Stomach (tissue), 9 donors: ENCODE data around the gene NFIL3. TPM values are rescaled to one million over a fixed set of nuclear protein-coding genes. Genes with fewer than 3 reads are reported as not detected.

ENCODE experiments used
- DNase-seq, 2 donors: peaks; one replicate each; pipeline versions ENCODE4 v3.0.0 to v3.0.0-alpha.2; 2013 to 2019
- H3K27ac ChIP-seq, 5 donors: fragments of 200-600 bp in 4 of 5; sonication (generic) in 4 of 5; one replicate each; pipeline ENCODE4 v1.5.1; 2013 to 2019; ENCODE audit warnings: mild to moderate bottlenecking in 1 of 5, moderate library complexity in 1 of 5
- H3K27me3 ChIP-seq, 3 donors: fragments of 200-600 bp; sonication (generic); one replicate each; pipeline ENCODE4 v1.5.1; 2017 to 2019; ENCODE audit warnings: mixed run types in 1 of 3
- H3K36me3 ChIP-seq, 4 donors: fragments of 200-600 bp; sonication (generic); 1 replicate in 3 of 4; 2 replicates in 1 of 4; pipeline ENCODE4 v1.5.1; 2016 to 2019
- H3K4me1 ChIP-seq, 4 donors: fragments of 200-600 bp; sonication (generic); one replicate each; pipeline ENCODE4 v1.5.1; 2016 to 2019
- H3K4me3 ChIP-seq, 4 donors: fragments of 200-600 bp; sonication (generic) in 3 of 4; one replicate each; pipeline ENCODE4 v1.5.1; 2016 to 2019; ENCODE audit warnings: mild to moderate bottlenecking in 1 of 4
- H3K9me3 ChIP-seq, 4 donors: fragments of 200-600 bp; sonication (generic); one replicate each; pipeline ENCODE4 v1.5.1; 2016 to 2019
- EP300 ChIP-seq: sonication (generic); formaldehyde crosslinking; IDR thresholded peaks from one replicate; pipeline ENCODE4 v1.6.1; 2017; ENCODE audit warnings: antibody characterized with exemption
- POLR2A ChIP-seq, 4 donors: fragments of 450-650 bp; IDR thresholded peaks; one replicate each; pipeline ENCODE4 v1.6.1; 2016; ENCODE audit warnings: antibody characterized with exemption in 4 of 4, control low read depth in 2 of 4, mild to moderate bottlenecking in 1 of 4, moderate library complexity in 1 of 4
- POLR2AphosphoS5 ChIP-seq, 3 donors: sonication (generic); formaldehyde crosslinking; IDR thresholded peaks; one replicate each; pipeline ENCODE4 v1.6.1; 2016; ENCODE audit warnings: antibody characterized with exemption in 3 of 3
- WGBS, 5 donors: extraction: QIAGEN DNeasy Blood & Tissue Kit in 3 of 5; methylation state at CpG; one replicate each; pipeline versions ENCODE4 v1.1.5 to v1.1.7; 2013 to 2018; 5-methylcytosine and 5-hydroxymethylcytosine counted together
- intact Hi-C: fragments of 100-400 bp; cut with DNase I; formaldehyde crosslinking; loops from one replicate; pipeline ENCODE4 v1.15.1; 2023; ENCODE audit warnings: low total_unique reads
- polyA plus RNA-seq, 3 donors: library from polyadenylated mRNA; stranded (reverse); fragments of 200-250 nt; gene quantifications; one replicate each; pipeline ENCODE4 v1.2.3, GENCODE V29; 2013
- total RNA-seq, 5 donors: library from RNA; depleted of rRNA; stranded (reverse); fragments of >200 nt; gene quantifications; one replicate each; pipeline versions ENCODE4 v1.1.0 to v1.2.3, GENCODE V29; 2014 to 2016
- TF ChIP-seq, protein P1 (sequence below), 7 experiments: fragments of 450-650 bp in 4 of 7; fragments of 200-600 bp in 3 of 7; sonication (generic) in 3 of 7; IDR thresholded peaks; one replicate each; pipeline ENCODE4 v1.5.1; 2016 to 2019; ENCODE audit warnings: antibody characterized with exemption in 7 of 7, control low read depth in 2 of 7, mild to moderate bottlenecking in 1 of 7
- donor health status: healthy with polysubstance abuse.
- donor health status: Bipolar disorder and iron deficiency.
- donor health status: healthy.

Gene NFIL3
- total and polyA plus RNA-seq, 8 donors: 8.0 to 39.7 (median 21.2) TPM; not detected in 1

DNA sequence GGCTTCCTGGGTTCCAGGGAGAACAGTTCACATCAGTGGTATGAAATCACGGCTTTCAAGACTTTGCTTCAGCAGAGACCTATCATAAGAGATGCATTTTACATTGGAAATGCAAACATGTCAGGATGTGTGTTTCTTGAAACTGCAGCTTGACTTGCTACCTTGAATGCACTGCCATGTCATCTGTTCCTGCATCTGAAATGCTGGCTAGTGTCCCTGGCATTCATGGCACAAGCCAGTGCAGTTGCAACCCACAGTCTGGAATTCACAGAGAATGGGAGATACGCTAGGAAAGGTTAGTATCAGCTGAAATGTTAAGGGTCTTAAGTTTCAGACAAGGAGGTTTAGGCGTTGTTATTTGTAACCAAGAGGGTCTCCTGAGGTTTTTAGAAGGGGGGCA, 24.7 kb downstream of the NFIL3 start:
- intact Hi-C loops: no loop called here
- Histone ChIP-seq H3K4me3 (no peak overlapping the region), H3K27me3 (no peaks in the 10 kb centered on the region), H3K36me3 (no peaks in the 10 kb centered on the region), H3K9me3 (no peaks in the 10 kb centered on the region), H3K27ac (no peak overlapping the region), H3K4me1 (no peaks in the 10 kb centered on the region)
- DNase-seq: no peak
- WGBS, 5 donors: 81 to 96% (median 86%) methylated on average over 3 of the region's 3 CpGs
- TF ChIP-seq, protein P1, sequence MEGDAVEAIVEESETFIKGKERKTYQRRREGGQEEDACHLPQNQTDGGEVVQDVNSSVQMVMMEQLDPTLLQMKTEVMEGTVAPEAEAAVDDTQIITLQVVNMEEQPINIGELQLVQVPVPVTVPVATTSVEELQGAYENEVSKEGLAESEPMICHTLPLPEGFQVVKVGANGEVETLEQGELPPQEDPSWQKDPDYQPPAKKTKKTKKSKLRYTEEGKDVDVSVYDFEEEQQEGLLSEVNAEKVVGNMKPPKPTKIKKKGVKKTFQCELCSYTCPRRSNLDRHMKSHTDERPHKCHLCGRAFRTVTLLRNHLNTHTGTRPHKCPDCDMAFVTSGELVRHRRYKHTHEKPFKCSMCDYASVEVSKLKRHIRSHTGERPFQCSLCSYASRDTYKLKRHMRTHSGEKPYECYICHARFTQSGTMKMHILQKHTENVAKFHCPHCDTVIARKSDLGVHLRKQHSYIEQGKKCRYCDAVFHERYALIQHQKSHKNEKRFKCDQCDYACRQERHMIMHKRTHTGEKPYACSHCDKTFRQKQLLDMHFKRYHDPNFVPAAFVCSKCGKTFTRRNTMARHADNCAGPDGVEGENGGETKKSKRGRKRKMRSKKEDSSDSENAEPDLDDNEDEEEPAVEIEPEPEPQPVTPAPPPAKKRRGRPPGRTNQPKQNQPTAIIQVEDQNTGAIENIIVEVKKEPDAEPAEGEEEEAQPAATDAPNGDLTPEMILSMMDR (IDR thresholded peaks at IDR 0.05): no peak
- TF ChIP-seq POLR2A (IDR thresholded peaks at IDR 0.05) (no peak), EP300 (no peak), POLR2AphosphoS5 (IDR thresholded peaks at IDR 0.05) (no peak)

DNA sequence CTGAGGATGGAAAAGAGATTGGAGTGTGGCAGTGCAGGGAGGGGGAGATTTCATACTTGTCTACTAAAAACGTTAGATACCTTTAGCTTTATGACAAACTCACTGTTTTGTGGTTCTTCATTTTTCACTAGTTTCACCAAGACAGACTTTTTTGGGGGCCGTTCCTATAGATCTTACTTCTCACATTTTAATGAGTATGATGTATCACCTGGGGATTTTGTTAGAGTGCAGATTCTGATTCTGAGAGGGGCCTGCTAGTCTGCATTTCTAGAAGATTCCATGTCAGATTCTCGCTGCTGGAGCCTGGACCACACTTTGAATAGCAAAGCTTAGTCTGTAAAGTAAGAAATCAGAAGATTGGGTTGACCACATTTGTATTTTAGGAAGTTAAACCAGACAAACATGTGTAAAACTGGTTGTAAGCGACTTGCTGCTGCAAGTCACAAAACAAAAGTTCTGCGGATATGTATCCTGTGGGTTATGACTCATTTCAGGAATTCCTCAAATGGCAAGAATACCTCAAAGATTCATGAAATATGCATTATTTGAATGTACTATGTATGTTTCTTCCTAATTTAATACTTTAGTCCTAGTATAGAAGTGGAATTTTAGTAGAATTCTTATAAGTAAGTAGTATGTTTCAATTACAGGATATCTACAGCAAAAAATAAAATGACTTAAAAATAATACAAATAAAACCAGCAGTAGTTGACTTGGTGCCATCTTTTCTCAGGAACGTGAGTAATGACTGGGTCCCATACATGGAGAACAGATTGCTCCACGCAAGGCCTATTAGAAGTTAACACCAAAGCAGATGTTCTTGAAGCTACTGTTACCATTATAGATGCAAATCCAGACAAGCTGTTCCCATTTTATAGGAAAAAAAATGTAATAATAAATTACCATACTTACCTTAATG, 27.8 kb downstream of the NFIL3 start:
- H3K27me3 ChIP-seq: no peaks in the 10 kb centered on the region
- 70 to 79% (median 76%) methylated on average over 7 of the region's 7 CpGs for WGBS, 5 donors
- H3K36me3 ChIP-seq: no peaks in the 10 kb centered on the region
- peaks cover 0 to 6% (median 0%) of the 10 kb centered on the region in 4 donors for H3K4me1 ChIP-seq
- H3K4me3 ChIP-seq: no peak overlapping the region
- H3K9me3 ChIP-seq: no peaks in the 10 kb centered on the region
- intact Hi-C loops: no loop called here
- no peak for DNase-seq
- no peak for TF ChIP-seq POLR2A (IDR thresholded peaks at IDR 0.05)
- TF ChIP-seq EP300: no peak
- TF ChIP-seq, protein P1 (IDR thresholded peaks at IDR 0.05): no peak
- TF ChIP-seq POLR2AphosphoS5 (IDR thresholded peaks at IDR 0.05): no peak
- no peak overlapping the region for H3K27ac ChIP-seq

DNA sequence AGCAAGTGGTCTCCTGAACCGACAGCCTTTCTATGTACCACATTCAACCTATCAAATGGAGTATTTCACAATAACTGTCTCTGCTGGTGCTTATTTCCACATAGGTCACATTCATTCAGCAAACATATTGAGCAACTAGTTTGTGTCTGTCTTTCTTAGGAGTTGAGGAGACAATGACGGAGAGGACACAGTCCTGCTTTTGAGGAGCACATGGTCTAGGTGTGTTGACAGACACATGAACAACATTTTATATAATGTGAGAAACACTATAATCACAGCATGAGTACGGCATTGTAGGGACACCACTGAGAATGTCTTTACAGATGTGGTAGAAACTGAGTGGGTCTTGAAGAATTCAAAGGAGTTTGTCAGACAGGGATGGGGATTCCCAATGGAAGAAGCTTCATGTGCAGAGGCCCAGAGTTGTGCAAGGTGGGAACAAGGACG, 28.5 kb downstream of the NFIL3 start:
- TF ChIP-seq EP300: no peak
- peak in 1 of 3 donors; percentile 57 for TF ChIP-seq POLR2AphosphoS5 (IDR thresholded peaks at IDR 0.05)
- no peaks in the 10 kb centered on the region for H3K9me3 ChIP-seq
- intact Hi-C loops: no loop called here
- no peak overlapping the region for H3K27ac ChIP-seq
- peaks cover 0 to 6% (median 0%) of the 10 kb centered on the region in 4 donors for H3K4me1 ChIP-seq
- DNase-seq: no peak
- no peaks in the 10 kb centered on the region for H3K27me3 ChIP-seq
- 76 to 86% (median 83%) methylated on average over 4 of the region's 4 CpGs for WGBS, 5 donors
- no peak overlapping the region for H3K4me3 ChIP-seq
- no peaks in the 10 kb centered on the region for H3K36me3 ChIP-seq

DNA sequence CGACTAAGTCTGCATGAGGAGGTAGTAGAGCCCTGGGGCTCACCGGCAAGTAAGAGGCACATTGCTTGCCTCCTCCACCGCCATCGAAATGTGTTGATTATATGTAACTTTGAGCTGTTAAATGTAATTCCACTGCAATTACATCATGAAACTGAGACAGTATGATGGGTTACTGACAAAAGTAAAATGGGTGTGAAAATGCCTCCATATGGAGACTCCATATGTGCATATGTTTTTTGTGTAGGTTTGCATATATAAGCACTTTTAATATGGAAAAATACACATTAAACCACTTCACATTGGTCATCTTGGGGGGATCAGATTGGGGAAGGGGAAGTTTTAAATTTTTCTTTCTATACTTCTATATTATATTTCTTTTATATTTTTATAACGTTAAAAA, 29.8 kb downstream of the NFIL3 start:
- H3K4me1 ChIP-seq: peaks cover 0 to 6% (median 0%) of the 10 kb centered on the region in 4 donors
- no peak overlapping the region for H3K27ac ChIP-seq
- no peaks in the 10 kb centered on the region for H3K27me3 ChIP-seq
- TF ChIP-seq POLR2A (IDR thresholded peaks at IDR 0.05): no peak
- TF ChIP-seq EP300: no peak
- TF ChIP-seq, protein P1 (IDR thresholded peaks at IDR 0.05): no peak
- TF ChIP-seq POLR2AphosphoS5 (IDR thresholded peaks at IDR 0.05): no peak
- WGBS, 5 donors: 97 to 100% (median 98%) methylated on average over 5 of the region's 5 CpGs
- intact Hi-C loops: no loop called here
- no peak overlapping the region for H3K4me3 ChIP-seq
- H3K9me3 ChIP-seq: no peaks in the 10 kb centered on the region
- no peak for DNase-seq
- H3K36me3 ChIP-seq: no peaks in the 10 kb centered on the region

DNA sequence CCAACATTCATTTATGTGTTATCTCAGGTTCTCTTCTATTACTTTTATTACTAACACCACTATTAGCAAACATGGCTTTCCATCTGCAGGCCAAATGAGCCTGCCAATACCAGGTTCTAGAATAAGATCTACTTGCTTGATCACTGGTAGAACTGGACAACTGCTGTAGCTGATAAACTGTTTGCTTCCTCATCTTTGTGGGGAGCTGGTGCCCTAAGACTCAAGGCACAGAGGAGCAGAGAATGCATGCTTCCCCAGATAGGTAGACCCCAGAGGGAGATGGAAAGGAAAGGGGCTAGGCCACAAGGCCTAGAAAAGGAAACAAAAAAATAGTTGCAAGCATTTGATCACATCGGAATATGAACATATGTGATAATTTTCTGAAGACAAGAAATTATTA, 31.2 kb downstream of the NFIL3 start:
- WGBS, 5 donors: 73 to 98% (median 94%) methylated on average over 1 of the region's 1 CpG
- Histone ChIP-seq H3K4me1 (peaks cover 0 to 6% (median 0%) of the 10 kb centered on the region in 4 donors), H3K36me3 (no peaks in the 10 kb centered on the region), H3K4me3 (no peak overlapping the region), H3K9me3 (no peaks in the 10 kb centered on the region), H3K27me3 (no peaks in the 10 kb centered on the region), H3K27ac (no peak overlapping the region)
- no peak for TF ChIP-seq POLR2AphosphoS5 (IDR thresholded peaks at IDR 0.05)
- TF ChIP-seq POLR2A (IDR thresholded peaks at IDR 0.05): no peak
- no peak for TF ChIP-seq EP300
- TF ChIP-seq, protein P1 (IDR thresholded peaks at IDR 0.05): no peak
- DNase-seq: no peak
- intact Hi-C loops: no loop called here
